ENCODE results near the gene SLC5A11. TPM values are rescaled to one million over a fixed set of nuclear protein-coding genes. Genes with fewer than 3 reads are reported as not detected.

The SLC5A11 gene
- polyA plus RNA-seq, 2 of the 4 experiments (the other 2 are of a cell fraction) = 0.40 to 0.43 TPM

- no peak for TF ChIP-seq TP53 (CRISPR knock-in tag; IDR thresholded peaks at IDR 0.05)
Measured at GRCh38 chr16:24815021-24815420, 30.7 kb upstream of the SLC5A11 start (continued).

- POLR2A ChIA-PET = interaction anchor here (0.6 kb wide), 1 partner anchor 115 kb away, joined by 4 read pairs; no protein-coding TSS in a partner anchor
- Histone ChIP-seq H3K27ac (no peak overlapping the region), H3K9me3 (no peaks in the 10 kb centered on the region), H3K4me3 (no peak overlapping the region), H3K4me2 (no peak overlapping the region), H3K4me1 (no peaks in the 10 kb centered on the region)
- CTCF ChIA-PET = interaction anchor here (1.3 to 3.4 kb wide), 3 partner anchors 14 to 18 kb away, joined by 3 to 12 read pairs (median 5); no protein-coding TSS in a partner anchor
- TF ChIP-seq REST (IDR thresholded peaks at IDR 0.05) (no peak), HES2 (IDR thresholded peaks at IDR 0.05) (no peak), ZFP36 (IDR thresholded peaks at IDR 0.05; ENCODE audit: borderline replicate concordance, partially characterized antibody) (no peak), MYC (IDR thresholded peaks at IDR 0.05; ENCODE audit: borderline replicate concordance, low read length) (no peak), RFX5 (IDR thresholded peaks at IDR 0.05) (no peak), MAZ (IDR thresholded peaks at IDR 0.05; ENCODE audit: borderline replicate concordance, low read depth, low read length) (no peak), RAD21 (conservative IDR thresholded peaks at IDR 0.05 in 1 of 2, IDR thresholded peaks at IDR 0.05 in 1 of 2) (no peak), USF2 (IDR thresholded peaks at IDR 0.05) (no peak), BCL3 (IDR thresholded peaks at IDR 0.05) (no peak), MAFK (IDR thresholded peaks at IDR 0.05; ENCODE audit: partially characterized antibody) (no peak), CHD2 (IDR thresholded peaks at IDR 0.05; ENCODE audit: low read length, partially characterized antibody) (no peak), TP53 (CRISPR knock-in tag; IDR thresholded peaks at IDR 0.05) (no peak), RCOR1 (IDR thresholded peaks at IDR 0.05; ENCODE audit: low read depth, low read length) (no peak), POLR2AphosphoS2 (conservative IDR thresholded peaks at IDR 0.05; ENCODE audit: low read length) (no peak), HMGXB4 (CRISPR knock-in tag; IDR thresholded peaks at IDR 0.05; ENCODE audit: borderline replicate concordance) (no peak), ATOH8 (CRISPR knock-in tag; IDR thresholded peaks at IDR 0.05; ENCODE audit: low read depth) (no peak), HOXB5 (CRISPR knock-in tag; IDR thresholded peaks at IDR 0.05) (no peak)
- ATAC-seq (no peak), FAIRE-seq (no peak), DNase-seq (ENCODE audit: low read depth in 1 of 2, low spot score in 1 of 2) (no peak)
- 86% methylated on average over 6 of the region's 6 CpGs for WGBS (ENCODE audit: missing lambda C conversion rate)
Measured at GRCh38 chr16:24816688-24817087, 29.1 kb upstream of the SLC5A11 start.

Measured in A549 (cell line).